ENCODE results near the gene SRSF11. TPM values are rescaled to one million over a fixed set of nuclear protein-coding genes. Genes with fewer than 3 reads are reported as not detected.

Gene SRSF11
- total and polyA plus RNA-seq, 2 of the 8 experiments (the other 6 are each of a cell fraction or from before 2014, with no cell fraction given), result 183 to 260 TPM

DNA sequence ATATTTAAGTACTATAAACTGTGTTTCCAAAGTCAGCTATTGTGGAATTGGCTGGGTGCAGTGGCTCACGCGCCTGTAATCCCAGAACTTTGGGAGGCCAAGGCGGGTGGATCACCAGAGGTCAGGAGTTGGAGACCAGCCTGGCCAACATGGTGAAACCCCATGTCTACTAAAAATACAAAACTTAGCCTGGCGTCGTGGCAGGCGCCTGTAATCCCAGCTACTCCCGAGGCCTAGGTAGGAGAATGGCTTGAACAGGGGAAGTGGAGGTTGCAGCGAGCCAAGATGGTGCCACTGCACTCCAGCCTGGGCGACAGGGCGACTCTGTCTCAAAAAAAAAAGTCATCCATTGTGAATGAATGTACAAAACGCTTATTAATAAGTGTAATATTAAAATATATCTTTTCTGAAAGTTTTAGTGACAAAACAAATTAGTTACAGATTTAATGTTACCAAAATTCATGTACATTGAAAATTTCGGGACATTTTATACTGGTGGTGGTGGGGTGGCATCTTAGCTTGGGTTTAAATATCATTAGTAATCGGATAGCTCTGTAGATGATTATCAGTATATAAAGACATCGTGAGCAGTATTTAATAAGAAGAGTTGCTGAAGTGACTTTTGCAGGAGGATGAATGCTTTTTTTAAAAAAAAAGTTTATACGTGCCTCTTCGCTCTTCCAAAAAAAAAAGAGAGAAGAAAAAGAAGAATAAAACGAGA, 503 bp upstream of the SRSF11 start:
- POLR2A ChIA-PET (ENCODE audit: partially characterized antibody), result interaction anchor here (0.6 to 3.1 kb wide), 19 partner anchors 7 to 1979 kb away, joined by 3 to 67 read pairs (median 3); partner anchors contain the start of genes ANKRD13C, CTH and LRRC40
- TF ChIP-seq, protein P1, sequence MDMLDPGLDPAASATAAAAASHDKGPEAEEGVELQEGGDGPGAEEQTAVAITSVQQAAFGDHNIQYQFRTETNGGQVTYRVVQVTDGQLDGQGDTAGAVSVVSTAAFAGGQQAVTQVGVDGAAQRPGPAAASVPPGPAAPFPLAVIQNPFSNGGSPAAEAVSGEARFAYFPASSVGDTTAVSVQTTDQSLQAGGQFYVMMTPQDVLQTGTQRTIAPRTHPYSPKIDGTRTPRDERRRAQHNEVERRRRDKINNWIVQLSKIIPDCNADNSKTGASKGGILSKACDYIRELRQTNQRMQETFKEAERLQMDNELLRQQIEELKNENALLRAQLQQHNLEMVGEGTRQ (IDR thresholded peaks at IDR 0.05; ENCODE audit: low read length), result no peak
- no peak for TF ChIP-seq EP300 (IDR thresholded peaks at IDR 0.05; ENCODE audit: borderline replicate concordance in 1 of 2, low read depth in 2 of 2, low read length in 2 of 2)
- TF ChIP-seq BRCA1 (IDR thresholded peaks at IDR 0.05; ENCODE audit: low read depth, low read length), result no peak
- TF ChIP-seq, protein P2, sequence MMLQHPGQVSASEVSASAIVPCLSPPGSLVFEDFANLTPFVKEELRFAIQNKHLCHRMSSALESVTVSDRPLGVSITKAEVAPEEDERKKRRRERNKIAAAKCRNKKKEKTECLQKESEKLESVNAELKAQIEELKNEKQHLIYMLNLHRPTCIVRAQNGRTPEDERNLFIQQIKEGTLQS (IDR thresholded peaks at IDR 0.05; ENCODE audit: insufficient read depth, low read depth, low read length), result no peak
- TF ChIP-seq RFX5 (IDR thresholded peaks at IDR 0.05; ENCODE audit: borderline replicate concordance, low read depth, low read length), result no peak
- TF ChIP-seq TAF7 (optimal IDR thresholded peaks at IDR 0.05; ENCODE audit: borderline replicate concordance, low read depth, low read length), result no peak
- no peak for TF ChIP-seq EZH2 (IDR thresholded peaks at IDR 0.05; ENCODE audit: low read depth, low read length, severe bottlenecking)
- no peak for TF ChIP-seq KDM5A (IDR thresholded peaks at IDR 0.05; ENCODE audit: low read length)
- TF ChIP-seq HDAC2 (IDR thresholded peaks at IDR 0.05; ENCODE audit: borderline replicate concordance in 1 of 2, low read depth in 2 of 2, low read length in 2 of 2), result no peak

More for the DNA sequence above, 503 bp upstream of the SRSF11 start:
- no peak for FAIRE-seq
- Histone ChIP-seq H4K8ac (ENCODE audit: extremely low read depth, insufficient read depth, low read length) (no peak overlapping the region; the same call in 1 of the 2 replicates), H3K18ac (ENCODE audit: extremely low read depth, low read length) (no peak overlapping the region), H3K14ac (ENCODE audit: insufficient read length) (no peak overlapping the region), H2BK20ac (ENCODE audit: low read length) (no peak overlapping the region), H3K23ac (ENCODE audit: insufficient read length) (no peak overlapping the region), H3K23me2 (ENCODE audit: low read depth, low read length) (no peaks in the 10 kb centered on the region), H3K27ac (ENCODE audit: low read depth, low read length) (no peak overlapping the region), H3K4me2 (ENCODE audit: insufficient read depth in 1 of 2, low read depth in 2 of 2, low read length in 2 of 2) (peak overlapping the region; percentile 59 to 60; a peak in 3 of 4 replicates), H3K36me3 (ENCODE audit: control insufficient read depth in 2 of 4, insufficient read depth in 4 of 4, low read length in 3 of 4) (peaks cover 5 to 31% (median 15%) of the 10 kb centered on the region in 4 experiments; a peak in 7 of 8 replicates), H3K27me3 (replicated peaks in 1 of 4; ENCODE audit: control insufficient read depth in 3 of 4, extremely low read depth in 1 of 4, insufficient read depth in 3 of 4, low read length in 3 of 4) (no peaks in the 10 kb centered on the region), H2BK120ac (replicated peaks; ENCODE audit: low read depth, low read length) (no peak overlapping the region), H2BK15ac (ENCODE audit: low read length) (no peak overlapping the region), H4K20me1 (replicated peaks in 1 of 2; ENCODE audit: control insufficient read depth in 1 of 2, insufficient read depth in 2 of 2, low read length in 2 of 2) (peaks cover 6 to 10% of the 10 kb centered on the region in 2 experiments), H3K79me2 (ENCODE audit: control insufficient read depth in 1 of 2, insufficient read depth in 2 of 2, low read length in 2 of 2) (peaks cover 27 to 83% of the 10 kb centered on the region in 2 experiments), H3K56ac (replicated peaks; ENCODE audit: insufficient read length, low read depth, low read length) (no peak overlapping the region), H3K4me1 (replicated peaks in 1 of 4; ENCODE audit: control insufficient read depth in 3 of 4, insufficient read depth in 4 of 4, low read length in 3 of 4) (no peaks in the 10 kb centered on the region), H3K9ac (replicated peaks in 1 of 4; ENCODE audit: extremely low read depth in 1 of 4, low read depth in 3 of 4, low read length in 3 of 4) (peak overlapping the region in 3 of 4 experiments; percentile 73 to 98 (median 98); a peak in 4 of 7 replicates), H3K79me1 (ENCODE audit: low read depth, low read length) (no peaks in the 10 kb centered on the region), H2BK12ac (ENCODE audit: low read depth, low read length) (no peak overlapping the region), H2BK5ac (ENCODE audit: low read depth, low read length) (no peak overlapping the region), H3K4me3 (ENCODE audit: extremely low read depth in 1 of 4, insufficient read depth in 2 of 4, low read depth in 3 of 4, low read length in 4 of 4) (peak overlapping the region; percentile 92 to 95 (median 94); a peak in 6 of 8 replicates), H4K5ac (ENCODE audit: insufficient read length, low read depth, low read length) (peak overlapping the region; percentile 44), H3K4ac (replicated peaks; ENCODE audit: insufficient read length, low read depth, low read length) (no peak overlapping the region), H3K9me3 (ENCODE audit: insufficient read depth in 2 of 2, low read depth in 1 of 2, low read length in 1 of 2) (no peaks in the 10 kb centered on the region), H4K91ac (replicated peaks; ENCODE audit: insufficient read length, low read length) (no peak overlapping the region), H2AFZ (ENCODE audit: low read length) (no peak overlapping the region), H2AK5ac (ENCODE audit: low read depth, low read length) (no peak overlapping the region)
- WGBS, 2 experiments (ENCODE audit: extremely low coverage in 1 of 2, insufficient coverage in 1 of 2, insufficient read length in 1 of 2, insufficient replicate concordance in 2 of 2, low coverage in 1 of 2, low lambda C conversion rate in 2 of 2, missing lambda C conversion rate in 1 of 2), result 63% methylated on average over 17 of the region's 17 CpGs; no CpG with 5 or more reads in 1 of the 2 experiments
- CTCF ChIA-PET (ENCODE audit: partially characterized antibody), result interaction anchor here (0.7 to 1.3 kb wide), 5 partner anchors 9 to 173 kb away, joined by 3 to 6 read pairs (median 4); no protein-coding TSS in a partner anchor
- no peak for DNase-seq (ENCODE audit: low read depth in 1 of 2, low spot score in 2 of 2)
